SK-N-SH treated with all-trans-retinoic acid at 6 μM for 48 hours (cell line): ENCODE results near the gene RALGAPA1.

Source experiments
- ATAC-seq: fragments of 200-7000 bp; cut with Tn5 transposase; 3 replicates; pipeline ENCODE4 v1.9.1; 2020; ENCODE audit warnings: mild to moderate bottlenecking, moderate library complexity
- ARNTL ChIP-seq: fragments of 450-650 bp; formaldehyde crosslinking; IDR thresholded peaks from 2 replicates; pipeline ENCODE4 v1.5.0; 2020; ENCODE audit warnings: low read depth, mild to moderate bottlenecking, moderate library complexity, borderline replicate concordance
- BACH2 ChIP-seq: fragments of 250-450 bp; sonication (Bioruptor Pico); IDR thresholded peaks from 2 replicates; pipeline ENCODE4 v1.9.0; 2021; ENCODE audit warnings: mild to moderate bottlenecking, borderline replicate concordance
- CREB5 ChIP-seq: fragments of 250-450 bp; sonication (Bioruptor Pico); IDR thresholded peaks from 2 replicates; pipeline ENCODE4 v1.5.1; 2020; ENCODE audit warnings: low read depth, mild to moderate bottlenecking, moderate library complexity
- CSDC2 ChIP-seq: fragments of 250-450 bp; sonication (Bioruptor Pico); IDR thresholded peaks from 2 replicates; pipeline ENCODE4 v1.5.0; 2020; ENCODE audit warnings: mild to moderate bottlenecking, moderate library complexity
- CSRNP3 ChIP-seq: fragments of 250-450 bp; sonication (Bioruptor Pico); IDR thresholded peaks from 2 replicates; pipeline ENCODE4 v1.5.1; 2021; ENCODE audit warnings: mild to moderate bottlenecking, moderate library complexity
- GLIS3 ChIP-seq: fragments of 250-450 bp; sonication (Bioruptor Pico); IDR thresholded peaks from 2 replicates; pipeline ENCODE4 v1.5.0; 2020; ENCODE audit warnings: mild to moderate bottlenecking, moderate library complexity
- ISL1 ChIP-seq: fragments of 250-450 bp; sonication (Bioruptor Pico); IDR thresholded peaks from 2 replicates; pipeline ENCODE4 v2.1.2; 2022; ENCODE audit warnings: mild to moderate bottlenecking, moderate library complexity
- OSR1 ChIP-seq: fragments of 250-450 bp; sonication (Bioruptor Pico); IDR thresholded peaks from 2 replicates; pipeline ENCODE4 v1.8.0; 2022; ENCODE audit warnings: moderate library complexity, mild to moderate bottlenecking, inconsistent platforms
- PATZ1 ChIP-seq: fragments of 250-450 bp; sonication (Bioruptor Pico); IDR thresholded peaks from 2 replicates; pipeline ENCODE4 v1.8.0; 2020; ENCODE audit warnings: mild to moderate bottlenecking, moderate library complexity, borderline replicate concordance
- PPARA ChIP-seq: fragments of 250-450 bp; sonication (Bioruptor Pico); IDR thresholded peaks from 2 replicates; pipeline ENCODE4 v1.5.0; 2020; ENCODE audit warnings: mild to moderate bottlenecking, borderline replicate concordance
- RARB ChIP-seq: fragments of 250-450 bp; sonication (Bioruptor Pico); IDR thresholded peaks from 2 replicates; pipeline ENCODE4 v1.8.0; 2021; ENCODE audit warnings: mild to moderate bottlenecking, moderate library complexity
- SNAI2 ChIP-seq: fragments of 250-450 bp; sonication (Bioruptor Pico); IDR thresholded peaks from 2 replicates; pipeline ENCODE4 v1.5.0; 2020; ENCODE audit warnings: mild to moderate bottlenecking, moderate library complexity
- TCF4 ChIP-seq: fragments of 250-450 bp; sonication (Bioruptor Pico); IDR thresholded peaks from 2 replicates; pipeline ENCODE4 v1.8.0; 2021; ENCODE audit warnings: mild to moderate bottlenecking, moderate library complexity, borderline replicate concordance
- TOX ChIP-seq: fragments of 250-450 bp; sonication (Bioruptor Pico); IDR thresholded peaks from 2 replicates; pipeline ENCODE4 v1.8.0; 2021; ENCODE audit warnings: mild to moderate bottlenecking, moderate library complexity, borderline replicate concordance
- TSHZ2 ChIP-seq: fragments of 250-450 bp; sonication (Bioruptor Pico); IDR thresholded peaks from 2 replicates; pipeline ENCODE4 v1.5.0; 2020; ENCODE audit warnings: mild to moderate bottlenecking, moderate library complexity
- ZC3H10 ChIP-seq: fragments of 250-450 bp; sonication (Bioruptor Pico); IDR thresholded peaks from 2 replicates; pipeline ENCODE4 v1.5.1; 2021; ENCODE audit warnings: mild to moderate bottlenecking, moderate library complexity
- ZFP3 ChIP-seq: fragments of 250-450 bp; sonication (Bioruptor Pico); IDR thresholded peaks from 2 replicates; pipeline ENCODE4 v1.5.0; 2020; ENCODE audit warnings: mild to moderate bottlenecking, moderate library complexity
- ZFP30 ChIP-seq: fragments of 450-650 bp; formaldehyde crosslinking; IDR thresholded peaks from 2 replicates; pipeline ENCODE4 v1.5.0; 2022; ENCODE audit warnings: mild to moderate bottlenecking, moderate library complexity
- ZNF565 ChIP-seq: fragments of 450-650 bp; formaldehyde crosslinking; conservative IDR thresholded peaks from 2 replicates; pipeline ENCODE4 v1.5.0; 2020; ENCODE audit warnings: low read depth, mild to moderate bottlenecking, moderate library complexity
- ZNF70 ChIP-seq: fragments of 450-650 bp; formaldehyde crosslinking; IDR thresholded peaks from 2 replicates; pipeline ENCODE4 v1.5.0; 2020; ENCODE audit warnings: mild to moderate bottlenecking, moderate library complexity
- ZNF8 ChIP-seq: fragments of 450-650 bp; formaldehyde crosslinking; IDR thresholded peaks from 2 replicates; pipeline ENCODE4 v1.5.0; 2020; ENCODE audit warnings: mild to moderate bottlenecking, moderate library complexity

RALGAPA1 gene

GRCh38 chr14:35741345-35742031 lies 67.6 kb downstream of the RALGAPA1 start:
- ATAC-seq = no peak
- TF ChIP-seq TSHZ2 (CRISPR knock-in tag) (no peak), CREB5 (no peak), TOX (CRISPR knock-in tag) (no peak), TCF4 (CRISPR knock-in tag) (no peak), ZFP30 (CRISPR knock-in tag) (no peak), CSDC2 (CRISPR knock-in tag) (no peak), PATZ1 (no peak), PPARA (CRISPR knock-in tag) (no peak), ZFP3 (CRISPR knock-in tag) (no peak), ZNF565 (no peak), ZC3H10 (no peak), GLIS3 (CRISPR knock-in tag) (no peak), ZNF8 (no peak), BACH2 (CRISPR knock-in tag) (no peak), ARNTL (CRISPR knock-in tag) (no peak), CSRNP3 (no peak), OSR1 (no peak), RARB (CRISPR knock-in tag) (no peak)

- ATAC-seq = no peak
- TF ChIP-seq ARNTL (CRISPR knock-in tag) = no peak
- TF ChIP-seq SNAI2 (CRISPR knock-in tag) = no peak
- no peak for TF ChIP-seq ZC3H10
- no peak for TF ChIP-seq PATZ1
- no peak for TF ChIP-seq PPARA (CRISPR knock-in tag)
- TF ChIP-seq GLIS3 (CRISPR knock-in tag) = no peak
- TF ChIP-seq TSHZ2 (CRISPR knock-in tag) = no peak
- TF ChIP-seq CSRNP3 = no peak
- no peak for TF ChIP-seq ZFP3 (CRISPR knock-in tag)
- TF ChIP-seq ZNF70 = no peak
- no peak for TF ChIP-seq CSDC2 (CRISPR knock-in tag)
- no peak for TF ChIP-seq ISL1 (CRISPR knock-in tag)
- TF ChIP-seq ZFP30 (CRISPR knock-in tag) = no peak
- TF ChIP-seq, all 23 proteins: peak for 0
These were observed 68.9 kb downstream of the RALGAPA1 start for GRCh38 chr14:35740215-35740614.
